Umbilical cord (tissue), 2 donors: ENCODE measurements around the gene NFATC4. TPM values are rescaled to one million over a fixed set of nuclear protein-coding genes. Genes with fewer than 3 reads are reported as not detected.

Experiments
- DNase-seq: peaks from one replicate; pipeline ENCODE4 v3.0.0-alpha.2; 2015; ENCODE audit warnings: low spot score
- total RNA-seq: library from RNA; depleted of rRNA; stranded (reverse); fragments of >200 nt; gene quantifications from one replicate; pipeline ENCODE4 v1.2.3, GENCODE V29; 2014; ENCODE audit warnings: low replicate concordance; ENCODE audit not compliant: insufficient read depth

The NFATC4 gene
- total RNA-seq, 1 donor from 2014 or later: 40.0 TPM

- no peak for DNase-seq
Measured at GRCh38 chr14:24407608-24408325, 39.8 kb downstream of the NFATC4 start.

- DNase-seq: peak; percentile 58
Measured at GRCh38 chr14:24408764-24409163, 40.8 kb downstream of the NFATC4 start.

GRCh38 chr14:24409192-24409591 lies 41.2 kb downstream of the NFATC4 start:
- no peak for DNase-seq

GRCh38 chr14:24409956-24410355 lies 42.0 kb downstream of the NFATC4 start:
- no peak for DNase-seq

GRCh38 chr14:24411443-24412389 lies 43.7 kb downstream of the NFATC4 start:
- DNase-seq: peak; percentile 66

- no peak for DNase-seq
Measured at GRCh38 chr14:24414077-24414476, 46.1 kb downstream of the NFATC4 start.

GRCh38 chr14:24414732-24415420 lies 46.9 kb downstream of the NFATC4 start:
- no peak for DNase-seq

GRCh38 chr14:24415421-24416253 lies 47.7 kb downstream of the NFATC4 start:
- DNase-seq: no peak

GRCh38 chr14:24416254-24416931 lies 48.4 kb downstream of the NFATC4 start:
- no peak for DNase-seq

GRCh38 chr14:24416932-24417619 lies 49.1 kb downstream of the NFATC4 start:
- no peak for DNase-seq

GRCh38 chr14:24417832-24418491 lies 50.0 kb downstream of the NFATC4 start:
- no peak for DNase-seq

- DNase-seq: no peak
Measured at GRCh38 chr14:24418492-24418873, 50.5 kb downstream of the NFATC4 start.

GRCh38 chr14:24422261-24422660 lies 54.3 kb downstream of the NFATC4 start:
- DNase-seq: no peak

- no peak for DNase-seq
Measured at GRCh38 chr14:24422694-24423601, 55.0 kb downstream of the NFATC4 start.

GRCh38 chr14:24425704-24426103 lies 57.7 kb downstream of the NFATC4 start:
- DNase-seq: peak; percentile 80

GRCh38 chr14:24426150-24426911 lies 58.3 kb downstream of the NFATC4 start:
- DNase-seq: no peak

- DNase-seq: no peak
Measured at GRCh38 chr14:24426912-24427536, 59.0 kb downstream of the NFATC4 start.
